GM18505 (cell line): ENCODE results near the gene COG3.

Experiments
- ATAC-seq: cut with Tn5 transposase; IDR thresholded peaks from one replicate; pipeline ENCODE4 v1.9.1; 2021; ENCODE audit not compliant: unreplicated experiment
- POLR2A ChIP-seq: IDR thresholded peaks from 4 replicates; pipeline ENCODE4 v1.6.1; 2011; ENCODE audit warnings: borderline replicate concordance; ENCODE audit not compliant: insufficient read depth, insufficient read length; ENCODE audit errors: extremely low read depth

Gene COG3

DNA sequence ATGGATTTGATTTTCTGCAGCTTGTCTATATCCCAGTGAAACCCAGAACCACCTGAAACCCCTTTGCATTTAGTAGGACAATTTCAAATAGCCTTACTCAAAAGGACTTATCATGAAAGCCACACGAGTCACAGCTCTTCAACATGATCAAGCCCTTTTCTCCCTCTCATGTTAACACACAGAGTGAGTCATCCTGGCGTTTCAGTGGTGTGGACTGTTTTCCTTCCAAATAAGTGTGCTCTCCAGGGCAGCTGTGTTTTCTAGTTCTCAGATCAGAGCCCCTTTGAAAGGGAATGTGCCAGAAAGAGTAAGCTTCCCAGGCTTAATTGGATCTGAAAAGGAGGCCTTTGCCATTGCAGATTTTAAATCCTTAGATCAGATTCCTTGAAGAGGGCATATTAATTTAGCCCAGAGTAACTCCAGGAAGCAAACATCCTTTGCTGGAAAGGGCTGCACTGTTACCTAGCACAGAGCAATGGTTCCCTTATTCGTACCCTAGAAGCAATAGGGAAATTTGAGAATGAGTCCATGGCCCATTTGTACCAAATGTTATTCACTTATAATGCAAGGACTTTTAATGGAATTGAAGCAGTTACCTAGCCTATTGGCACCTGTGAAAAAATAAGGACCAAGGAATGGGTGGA is 99.5 kb downstream of the COG3 start:
- TF ChIP-seq POLR2A = no peak
- ATAC-seq = no peak

GRCh38 chr13:45565331-45565730 is 100.6 kb downstream of the COG3 start:
- no peak for TF ChIP-seq POLR2A

DNA sequence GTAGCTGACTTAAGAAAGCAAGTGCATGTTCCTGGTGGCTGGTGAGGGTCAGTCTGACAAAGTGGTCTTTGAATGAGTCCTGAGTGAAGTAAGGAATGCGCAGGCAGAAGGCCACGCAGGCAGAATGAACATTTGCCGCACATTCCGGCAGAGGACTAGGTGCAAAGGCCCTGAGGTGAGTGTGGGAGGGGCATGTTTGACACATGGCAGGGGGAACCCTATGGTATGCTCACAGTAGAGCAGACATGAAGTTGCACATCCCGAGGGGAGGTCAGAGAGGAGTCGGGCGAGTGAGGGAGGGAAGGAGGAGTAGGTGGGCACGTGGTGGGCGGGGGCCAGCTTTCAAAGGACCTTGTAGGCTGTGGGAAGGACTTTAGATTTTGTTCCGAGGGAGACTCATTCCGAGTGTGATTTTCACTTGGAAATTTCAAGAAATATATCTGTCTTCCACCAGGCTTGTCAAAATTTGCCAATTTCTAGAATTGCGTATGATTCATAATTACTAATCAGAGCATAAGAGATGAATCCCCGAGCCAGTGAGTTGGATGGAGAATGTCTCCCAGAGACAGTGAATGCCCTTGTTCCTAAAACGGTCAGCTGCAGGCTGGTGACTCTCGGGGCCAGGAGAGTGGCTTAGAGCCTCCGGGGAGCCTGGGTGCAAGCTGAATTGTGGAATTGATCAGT is 110.5 kb downstream of the COG3 start:
- ATAC-seq = no peak
- no peak for TF ChIP-seq POLR2A

More at GRCh38 chr13:45565331-45565730, 100.6 kb downstream of the COG3 start:
- ATAC-seq = no peak

- no peak for TF ChIP-seq POLR2A
- ATAC-seq = no peak
These were observed 111.1 kb downstream of the COG3 start for GRCh38 chr13:45575830-45576180.

DNA sequence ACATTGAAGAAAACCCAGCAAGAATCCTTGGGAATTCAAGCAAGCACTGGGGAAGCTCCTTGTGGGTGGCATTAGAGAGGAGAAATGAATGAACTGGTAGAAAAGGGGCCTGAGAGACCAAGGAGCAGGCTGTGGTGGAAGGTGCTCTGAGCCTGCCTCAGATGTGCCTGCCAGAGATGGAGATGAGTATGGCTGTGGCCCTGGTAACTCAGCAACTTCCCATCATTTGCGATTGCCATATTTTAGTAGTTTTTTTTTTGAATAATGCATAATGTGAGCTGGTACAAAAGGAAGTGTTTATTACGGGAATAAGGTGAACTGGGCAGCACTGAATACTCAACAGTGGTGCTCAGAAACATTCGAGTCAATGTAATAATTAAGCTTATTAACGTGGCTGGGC is 111.7 kb downstream of the COG3 start:
- ATAC-seq = no peak
- TF ChIP-seq POLR2A = no peak

GRCh38 chr13:45582408-45583076 is 117.8 kb downstream of the COG3 start:
- no peak for TF ChIP-seq POLR2A
- no peak for ATAC-seq

GRCh38 chr13:45584816-45585215 is 120.1 kb downstream of the COG3 start:
- ATAC-seq = no peak
- no peak for TF ChIP-seq POLR2A
